ENCODE measurements around the gene MSI2.

DNA sequence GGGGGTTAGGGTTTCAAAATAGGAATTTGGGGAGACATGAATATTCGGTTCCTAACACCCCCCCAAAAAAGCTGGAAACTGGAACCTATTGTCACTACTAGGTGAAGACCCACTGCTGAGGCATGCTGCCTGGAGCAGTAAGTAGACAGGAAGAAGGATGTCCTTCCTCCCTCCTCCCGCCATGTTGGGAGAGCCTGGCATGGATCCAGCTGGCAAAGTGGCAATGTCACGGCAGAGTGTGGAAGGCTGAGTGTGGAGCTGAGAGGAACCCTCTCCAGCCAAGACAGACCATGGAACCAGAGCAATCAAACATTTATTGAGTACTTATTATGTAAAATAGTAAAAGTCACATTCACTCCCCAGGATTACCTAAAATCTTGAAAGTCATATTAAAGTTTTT lies 439.7 kb downstream of the MSI2 start:
- TF ChIP-seq, protein P1, sequence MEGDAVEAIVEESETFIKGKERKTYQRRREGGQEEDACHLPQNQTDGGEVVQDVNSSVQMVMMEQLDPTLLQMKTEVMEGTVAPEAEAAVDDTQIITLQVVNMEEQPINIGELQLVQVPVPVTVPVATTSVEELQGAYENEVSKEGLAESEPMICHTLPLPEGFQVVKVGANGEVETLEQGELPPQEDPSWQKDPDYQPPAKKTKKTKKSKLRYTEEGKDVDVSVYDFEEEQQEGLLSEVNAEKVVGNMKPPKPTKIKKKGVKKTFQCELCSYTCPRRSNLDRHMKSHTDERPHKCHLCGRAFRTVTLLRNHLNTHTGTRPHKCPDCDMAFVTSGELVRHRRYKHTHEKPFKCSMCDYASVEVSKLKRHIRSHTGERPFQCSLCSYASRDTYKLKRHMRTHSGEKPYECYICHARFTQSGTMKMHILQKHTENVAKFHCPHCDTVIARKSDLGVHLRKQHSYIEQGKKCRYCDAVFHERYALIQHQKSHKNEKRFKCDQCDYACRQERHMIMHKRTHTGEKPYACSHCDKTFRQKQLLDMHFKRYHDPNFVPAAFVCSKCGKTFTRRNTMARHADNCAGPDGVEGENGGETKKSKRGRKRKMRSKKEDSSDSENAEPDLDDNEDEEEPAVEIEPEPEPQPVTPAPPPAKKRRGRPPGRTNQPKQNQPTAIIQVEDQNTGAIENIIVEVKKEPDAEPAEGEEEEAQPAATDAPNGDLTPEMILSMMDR (IDR thresholded peaks at IDR 0.05) = no peak
- TF ChIP-seq TAF1 (IDR thresholded peaks at IDR 0.05; ENCODE audit: borderline replicate concordance, low read depth, low read length) (no peak), EZH2phosphoT487 (IDR thresholded peaks at IDR 0.05; ENCODE audit: borderline replicate concordance, low read depth) (no peak), POLR2AphosphoS5 (IDR thresholded peaks at IDR 0.05; ENCODE audit: low read depth, low read length) (no peak), EP300 (IDR thresholded peaks at IDR 0.05; ENCODE audit: borderline replicate concordance in 1 of 2, low read depth in 1 of 2, low read length in 1 of 2) (no peak), RCOR1 (IDR thresholded peaks at IDR 0.05; ENCODE audit: low read length) (no peak), SMC3 (IDR thresholded peaks at IDR 0.05; ENCODE audit: low read depth, low read length) (no peak), MXI1 (IDR thresholded peaks at IDR 0.05; ENCODE audit: low read depth, low read length) (no peak), JUND (IDR thresholded peaks at IDR 0.05) (no peak)
- TF ChIP-seq, protein P2, sequence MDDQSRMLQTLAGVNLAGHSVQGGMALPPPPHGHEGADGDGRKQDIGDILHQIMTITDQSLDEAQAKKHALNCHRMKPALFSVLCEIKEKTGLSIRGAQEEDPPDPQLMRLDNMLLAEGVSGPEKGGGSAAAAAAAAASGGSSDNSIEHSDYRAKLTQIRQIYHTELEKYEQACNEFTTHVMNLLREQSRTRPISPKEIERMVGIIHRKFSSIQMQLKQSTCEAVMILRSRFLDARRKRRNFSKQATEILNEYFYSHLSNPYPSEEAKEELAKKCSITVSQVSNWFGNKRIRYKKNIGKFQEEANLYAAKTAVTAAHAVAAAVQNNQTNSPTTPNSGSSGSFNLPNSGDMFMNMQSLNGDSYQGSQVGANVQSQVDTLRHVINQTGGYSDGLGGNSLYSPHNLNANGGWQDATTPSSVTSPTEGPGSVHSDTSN (IDR thresholded peaks at IDR 0.05) = no peak
- TF ChIP-seq, protein P3, sequence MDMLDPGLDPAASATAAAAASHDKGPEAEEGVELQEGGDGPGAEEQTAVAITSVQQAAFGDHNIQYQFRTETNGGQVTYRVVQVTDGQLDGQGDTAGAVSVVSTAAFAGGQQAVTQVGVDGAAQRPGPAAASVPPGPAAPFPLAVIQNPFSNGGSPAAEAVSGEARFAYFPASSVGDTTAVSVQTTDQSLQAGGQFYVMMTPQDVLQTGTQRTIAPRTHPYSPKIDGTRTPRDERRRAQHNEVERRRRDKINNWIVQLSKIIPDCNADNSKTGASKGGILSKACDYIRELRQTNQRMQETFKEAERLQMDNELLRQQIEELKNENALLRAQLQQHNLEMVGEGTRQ (IDR thresholded peaks at IDR 0.05; ENCODE audit: borderline replicate concordance, low read depth, low read length) = no peak
